22Rv1 (cell line): Measurements from ENCODE around the gene PEAK1.

Experiments used
- CTCF ChIP-seq: fragments of 450-650 bp; IDR thresholded peaks from 2 replicates; pipeline ENCODE4 v1.5.1; 2017; ENCODE audit warnings: mild to moderate bottlenecking
- ZFX ChIP-seq: fragments of 450-650 bp; IDR thresholded peaks from 2 replicates; pipeline ENCODE4 v1.6.1; 2017; ENCODE audit warnings: antibody characterized with exemption, borderline replicate concordance

GRCh38 chr15:77402740-77403379, 17.0 kb downstream of the PEAK1 start:
- TF ChIP-seq CTCF, result no peak
- no peak for TF ChIP-seq ZFX
